ENCODE measurements around the gene CHST3. TPM values are rescaled to one million over a fixed set of nuclear protein-coding genes. Genes with fewer than 3 reads are reported as not detected.
A peak's percentile ranks its signal among the peaks of the same experiment; 100 is the strongest.

CHST3 gene
- total RNA-seq, 1 donor from 2014 or later = 26.0 TPM

DNA sequence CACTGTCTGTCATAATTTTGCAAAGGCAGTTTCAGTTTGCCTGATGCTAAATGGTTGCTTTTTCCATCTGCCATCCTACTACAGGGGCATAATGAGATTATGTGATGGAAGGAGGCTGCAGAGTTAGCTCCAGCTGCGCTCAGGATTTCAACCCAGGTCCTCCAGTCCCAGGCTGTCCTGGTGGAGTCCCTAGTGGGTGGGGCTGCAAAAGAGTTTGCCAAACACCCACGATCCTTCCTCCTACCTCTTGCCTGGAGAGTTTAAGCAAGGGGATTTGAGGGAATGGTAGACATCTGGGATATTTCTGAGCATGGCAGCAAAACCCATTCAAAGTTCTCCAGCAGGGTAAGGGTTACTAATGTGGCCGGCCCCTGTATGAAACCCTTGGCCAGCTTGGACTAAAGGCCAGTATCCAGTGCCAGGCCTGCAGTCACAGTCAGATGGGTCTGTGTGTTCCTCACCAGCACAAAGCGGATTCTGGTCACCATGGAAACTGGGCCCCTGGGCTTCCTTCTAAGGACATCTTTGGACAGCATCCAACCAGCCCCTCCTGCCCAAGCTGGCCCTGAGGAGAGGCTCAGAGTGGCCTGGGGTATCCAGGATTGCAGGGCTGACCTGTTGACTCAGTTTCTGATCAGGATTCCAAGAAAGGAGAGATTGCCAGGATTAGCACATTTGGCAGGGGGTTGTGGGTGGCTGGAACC is 42.7 kb upstream of the CHST3 start:
- Histone ChIP-seq H3K9me3 (no peaks in the 10 kb centered on the region), H3K4me1 (peaks cover 40% of the 10 kb centered on the region), H3K4me3 (peak overlapping the region in 1 of 2 donors; percentile 3), H3K27ac (peak overlapping the region; percentile 66), H3K36me3 (no peaks in the 10 kb centered on the region), H3K27me3 (no peaks in the 10 kb centered on the region)
- no peak for TF ChIP-seq POLR2A (IDR thresholded peaks at IDR 0.05)
- no peak for TF ChIP-seq POLR2AphosphoS5 (IDR thresholded peaks at IDR 0.05; ENCODE audit: insufficient read depth in 1 of 2, low read depth in 1 of 2)
- TF ChIP-seq, protein P1, sequence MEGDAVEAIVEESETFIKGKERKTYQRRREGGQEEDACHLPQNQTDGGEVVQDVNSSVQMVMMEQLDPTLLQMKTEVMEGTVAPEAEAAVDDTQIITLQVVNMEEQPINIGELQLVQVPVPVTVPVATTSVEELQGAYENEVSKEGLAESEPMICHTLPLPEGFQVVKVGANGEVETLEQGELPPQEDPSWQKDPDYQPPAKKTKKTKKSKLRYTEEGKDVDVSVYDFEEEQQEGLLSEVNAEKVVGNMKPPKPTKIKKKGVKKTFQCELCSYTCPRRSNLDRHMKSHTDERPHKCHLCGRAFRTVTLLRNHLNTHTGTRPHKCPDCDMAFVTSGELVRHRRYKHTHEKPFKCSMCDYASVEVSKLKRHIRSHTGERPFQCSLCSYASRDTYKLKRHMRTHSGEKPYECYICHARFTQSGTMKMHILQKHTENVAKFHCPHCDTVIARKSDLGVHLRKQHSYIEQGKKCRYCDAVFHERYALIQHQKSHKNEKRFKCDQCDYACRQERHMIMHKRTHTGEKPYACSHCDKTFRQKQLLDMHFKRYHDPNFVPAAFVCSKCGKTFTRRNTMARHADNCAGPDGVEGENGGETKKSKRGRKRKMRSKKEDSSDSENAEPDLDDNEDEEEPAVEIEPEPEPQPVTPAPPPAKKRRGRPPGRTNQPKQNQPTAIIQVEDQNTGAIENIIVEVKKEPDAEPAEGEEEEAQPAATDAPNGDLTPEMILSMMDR (IDR thresholded peaks at IDR 0.05) = no peak
- DNase-seq (ENCODE audit: extremely low spot score in 2 of 2) = no peak
- intact Hi-C loops (cut with DNase I) = no loop called here

- Histone ChIP-seq H3K9me3 (no peaks in the 10 kb centered on the region), H3K27me3 (no peaks in the 10 kb centered on the region), H3K27ac (no peak overlapping the region), H3K36me3 (no peaks in the 10 kb centered on the region), H3K4me1 (peaks cover 40% of the 10 kb centered on the region), H3K4me3 (no peak overlapping the region)
- TF ChIP-seq POLR2AphosphoS5 (IDR thresholded peaks at IDR 0.05; ENCODE audit: insufficient read depth in 1 of 2, low read depth in 1 of 2) = no peak
- TF ChIP-seq, protein P1 (IDR thresholded peaks at IDR 0.05) = no peak
- TF ChIP-seq POLR2A (IDR thresholded peaks at IDR 0.05) = no peak
- DNase-seq (ENCODE audit: extremely low spot score in 2 of 2) = no peak
- intact Hi-C loops (cut with DNase I) = no loop called here
These were observed 41.0 kb upstream of the CHST3 start for GRCh38 chr10:71923138-71923692.

GRCh38 chr10:71924771-71925170 is 39.4 kb upstream of the CHST3 start:
- Histone ChIP-seq H3K4me3 (no peak overlapping the region), H3K27ac (no peak overlapping the region), H3K36me3 (no peaks in the 10 kb centered on the region), H3K9me3 (no peaks in the 10 kb centered on the region), H3K4me1 (peaks cover 38% of the 10 kb centered on the region), H3K27me3 (no peaks in the 10 kb centered on the region)
- TF ChIP-seq POLR2A (IDR thresholded peaks at IDR 0.05) = no peak
- TF ChIP-seq POLR2AphosphoS5 (IDR thresholded peaks at IDR 0.05; ENCODE audit: insufficient read depth in 1 of 2, low read depth in 1 of 2) = no peak
- TF ChIP-seq, protein P1 (IDR thresholded peaks at IDR 0.05) = no peak
- intact Hi-C loops (cut with DNase I) = no loop called here
- no peak for DNase-seq (ENCODE audit: extremely low spot score in 2 of 2)

GRCh38 chr10:71927159-71927558 is 37.0 kb upstream of the CHST3 start:
- TF ChIP-seq POLR2AphosphoS5 (IDR thresholded peaks at IDR 0.05; ENCODE audit: insufficient read depth in 1 of 2, low read depth in 1 of 2) = no peak
- TF ChIP-seq, protein P1 (IDR thresholded peaks at IDR 0.05) = no peak
- no peak for TF ChIP-seq POLR2A (IDR thresholded peaks at IDR 0.05)
- no peaks in the 10 kb centered on the region for H3K9me3 ChIP-seq
- H3K36me3 ChIP-seq = no peaks in the 10 kb centered on the region
- no peak for DNase-seq (ENCODE audit: extremely low spot score in 2 of 2)
- no peaks in the 10 kb centered on the region for H3K27me3 ChIP-seq
- H3K4me1 ChIP-seq = peaks cover 14% of the 10 kb centered on the region
- no peak overlapping the region for H3K4me3 ChIP-seq
- H3K27ac ChIP-seq = no peak overlapping the region
- intact Hi-C loops (cut with DNase I) = no loop called here
